Fibroblast of villous mesenchyme (primary cell): ENCODE results near the gene MYG1. TPM values are rescaled to one million over a fixed set of nuclear protein-coding genes. Genes with fewer than 3 reads are reported as not detected.

ENCODE experiments used
- DNase-seq: peaks from one replicate; pipeline ENCODE4 v3.0.0-alpha.2; 2010; ENCODE audit warnings: low read depth
- H3K4me3 ChIP-seq: 2 replicates; pipeline ENCODE4 v1.5.1; 2011; ENCODE audit warnings: low read depth, mild to moderate bottlenecking, low read length
- CTCF ChIP-seq: IDR thresholded peaks from 2 replicates; pipeline ENCODE4 v1.5.1; 2012; ENCODE audit warnings: low read depth, mild to moderate bottlenecking, low read length; ENCODE audit not compliant: insufficient read depth
- total RNA-seq: library from RNA; depleted of rRNA; stranded (reverse); fragments of >200 nt; gene quantifications from 2 replicates; pipeline ENCODE4 v1.2.3, GENCODE V29; 2012

MYG1 gene
- total RNA-seq, 1 donor: 30.2 TPM

GRCh38 chr12:53286448-53286847, 13.0 kb upstream of the MYG1 start:
- H3K4me3 ChIP-seq: no peak overlapping the region
- DNase-seq: no peak
- no peak for TF ChIP-seq CTCF

- H3K4me3 ChIP-seq: no peak overlapping the region
- peak; percentile 67 for DNase-seq
- TF ChIP-seq CTCF: peak; percentile 73
These were observed 11.7 kb upstream of the MYG1 start for GRCh38 chr12:53287741-53288216.

GRCh38 chr12:53288322-53288721, 11.2 kb upstream of the MYG1 start:
- H3K4me3 ChIP-seq: no peak overlapping the region
- no peak for TF ChIP-seq CTCF
- DNase-seq: no peak

GRCh38 chr12:53289891-53290290, 9.6 kb upstream of the MYG1 start:
- no peak for TF ChIP-seq CTCF
- DNase-seq: no peak
- no peak overlapping the region for H3K4me3 ChIP-seq

GRCh38 chr12:53290661-53291060, 8.8 kb upstream of the MYG1 start:
- no peak for DNase-seq
- no peak for TF ChIP-seq CTCF
- H3K4me3 ChIP-seq: no peak overlapping the region

- TF ChIP-seq CTCF: no peak
- DNase-seq: no peak
- H3K4me3 ChIP-seq: no peak overlapping the region
These were observed 7.1 kb upstream of the MYG1 start for GRCh38 chr12:53292426-53292825.
